HepG2 (cell line): Measurements from ENCODE around the gene HMBS. TPM values are rescaled to one million over a fixed set of nuclear protein-coding genes. Genes with fewer than 3 reads are reported as not detected.

Source experiments
- ARID5B ChIP-seq: IDR thresholded peaks from 2 replicates; pipeline ENCODE4 v1.4.0; 2020; ENCODE audit warnings: mild to moderate bottlenecking, missing genetic modification reagents
- ARNT2 ChIP-seq: sonication (generic); formaldehyde crosslinking; IDR thresholded peaks from 2 replicates; pipeline ENCODE4 v1.8.0; 2022; ENCODE audit warnings: mild to moderate bottlenecking, low read depth, missing genetic modification reagents, moderate library complexity
- BCLAF1 ChIP-seq: fragments of 450-650 bp; IDR thresholded peaks from 2 replicates; pipeline ENCODE4 v1.6.1; 2017; ENCODE audit warnings: mild to moderate bottlenecking
- CBX5 ChIP-seq: sonication (generic); formaldehyde crosslinking; IDR thresholded peaks from 2 replicates; pipeline ENCODE4 v1.4.0; 2020; ENCODE audit warnings: missing genetic modification reagents, borderline replicate concordance
- DMTF1 ChIP-seq: sonication (generic); formaldehyde crosslinking; IDR thresholded peaks from 2 replicates; pipeline ENCODE4 v1.4.0; 2020; ENCODE audit warnings: mild to moderate bottlenecking, missing genetic modification reagents
- GPN1 ChIP-seq: sonication (generic); formaldehyde crosslinking; IDR thresholded peaks from 2 replicates; pipeline ENCODE4 v1.5.1; 2020; ENCODE audit warnings: missing genetic modification reagents, borderline replicate concordance
- HINFP ChIP-seq: sonication (generic); formaldehyde crosslinking; IDR thresholded peaks from 2 replicates; pipeline ENCODE4 v1.4.0; 2020; ENCODE audit warnings: low read depth, mild to moderate bottlenecking, missing genetic modification reagents
- IKZF4 ChIP-seq: sonication (generic); formaldehyde crosslinking; IDR thresholded peaks from 2 replicates; pipeline ENCODE4 v1.5.1; 2020; ENCODE audit warnings: borderline replicate concordance, mild to moderate bottlenecking, low read depth, missing genetic modification reagents; ENCODE audit errors: not compliant biosample characterization
- JARID2 ChIP-seq: sonication (generic); formaldehyde crosslinking; IDR thresholded peaks from 2 replicates; pipeline ENCODE4 v1.8.1; 2023; ENCODE audit warnings: missing genetic modification reagents, inconsistent platforms; ENCODE audit not compliant: insufficient replicate concordance
- MAX ChIP-seq: IDR thresholded peaks from 2 replicates; pipeline ENCODE4 v1.6.1; 2012; ENCODE audit warnings: inconsistent platforms
- MEIS2 ChIP-seq: sonication (generic); formaldehyde crosslinking; IDR thresholded peaks from 2 replicates; pipeline ENCODE4 v1.9.0; 2021; ENCODE audit warnings: mild to moderate bottlenecking, missing genetic modification reagents
- TAF15 ChIP-seq: fragments of 200-400 bp; formaldehyde crosslinking; IDR thresholded peaks from one replicate; pipeline ENCODE4 v1.6.1; 2018; ENCODE audit warnings: mild to moderate bottlenecking, low read depth, low read length; ENCODE audit not compliant: poor library complexity, severe bottlenecking
- TRIM22 ChIP-seq: fragments of 450-650 bp; IDR thresholded peaks from 2 replicates; pipeline ENCODE4 v1.6.1; 2017
- YY1 ChIP-seq: IDR thresholded peaks from 2 replicates; pipeline ENCODE4 v1.6.1; 2011; ENCODE audit warnings: low read length, low read depth, moderate library complexity, mild to moderate bottlenecking; ENCODE audit not compliant: insufficient read depth, insufficient replicate concordance
- ZNF296 ChIP-seq: sonication (generic); formaldehyde crosslinking; conservative IDR thresholded peaks from 2 replicates; pipeline ENCODE4 v1.5.0; 2020; ENCODE audit warnings: mild to moderate bottlenecking, missing genetic modification reagents
- polyA plus RNA-seq, 8 experiments: library from polyadenylated mRNA; depleted of rRNA in 3 of 8; stranded (reverse) in 7 of 8; unstranded in 1 of 8; fragments of >200 nt; fragmentation: Illumina TruSeq in 4 of 8; extraction: Trizol in 4 of 8; gene quantifications; 2 replicates each; pipeline versions ENCODE4 v1.2.1 to v1.2.3, GENCODE V29; 2011 to 2016; ENCODE audit warnings: low read depth in 4 of 8, missing spikeins in 1 of 8, mixed read lengths in 1 of 8; ENCODE audit not compliant: insufficient read depth in 1 of 8
- total RNA-seq, 5 experiments: library from RNA; depleted of rRNA; stranded (reverse); fragments of >200 nt; fragmentation: Illumina TruSeq; extraction: Trizol; gene quantifications; 2 replicates each; pipeline ENCODE4 v1.2.3, GENCODE V29; 2016; ENCODE audit warnings: low read depth in 1 of 5

The HMBS gene
- total and polyA plus RNA-seq, 2 of the 13 experiments (the other 11 are each of a cell fraction or from before 2014, with no cell fraction given) = 9.4 to 46.9 TPM

- TF ChIP-seq ARID5B (peak; percentile 43), MEIS2 (CRISPR knock-in tag) (peak; percentile 50; the same call in 1 of the 2 replicates), DMTF1 (CRISPR knock-in tag) (0 out of 2 replicates have a peak, but pooled peaks have one; percentile 40), CBX5 (CRISPR knock-in tag) (no peak), HINFP (no peak; the same call in 1 of the 2 replicates), ARNT2 (peak; percentile 69; the same call in 1 of the 2 replicates), JARID2 (CRISPR knock-in tag) (no peak), ZNF296 (CRISPR knock-in tag) (no peak), YY1 (peak; percentile 19), BCLAF1 (no peak), TAF15 (no peak), TRIM22 (no peak), MAX (peak; percentile 99), GPN1 (CRISPR knock-in tag) (no peak; the same call in 1 of the 2 replicates), IKZF4 (CRISPR knock-in tag) (no peak)
Measured at GRCh38 chr11:119121008-119121810, 36.5 kb downstream of the HMBS start, which contains the start of gene HINFP (continued).
